PFSK-1 (cell line): ENCODE results near the gene TMIE.

ENCODE experiments used
- POLR2AphosphoS5 ChIP-seq: IDR thresholded peaks from 2 replicates; pipeline ENCODE4 v1.6.1; 2012; ENCODE audit warnings: low read depth, mild to moderate bottlenecking, control low read depth, low read length, moderate library complexity
- REST ChIP-seq, 2 experiments: IDR thresholded peaks; 2 replicates each; pipeline versions ENCODE4 v1.6.1 to v1.8.0; 2011 to 2012; ENCODE audit warnings: low read depth in 2 of 2, low read length in 2 of 2, control low read depth in 1 of 2, inconsistent platforms in 1 of 2, mild to moderate bottlenecking in 1 of 2, moderate library complexity in 1 of 2; ENCODE audit not compliant: insufficient read depth in 1 of 2
- SIN3A ChIP-seq: IDR thresholded peaks from 2 replicates; pipeline ENCODE4 v1.6.1; 2012; ENCODE audit warnings: mild to moderate bottlenecking, low read length, moderate library complexity, borderline replicate concordance; ENCODE audit not compliant: insufficient read depth

- TF ChIP-seq POLR2AphosphoS5 (no peak), REST (IDR thresholded peaks at IDR 0.05; ENCODE audit: insufficient read depth in 1 of 2, low read depth in 2 of 2, low read length in 2 of 2) (no peak), SIN3A (no peak)
Measured at GRCh38 chr3:46759239-46760167, 58.3 kb downstream of the TMIE start.
